Activated naive CD4-positive, alpha-beta T cell treated with Interleukin-2 at 50 U/mL for 16 hours (primary cell): ENCODE data around the gene RBM23.
"Not testable (repeated sequence)": the region's sequence is repeated elsewhere in the genome, so short reads cannot be mapped to it uniquely, and the experiment has no call there.

ENCODE experiments used
- DNase-seq: peaks from one replicate; pipeline ENCODE4 v3.0.0-alpha.2; 2020

The RBM23 gene

GRCh38 chr14:22918804-22919600, at the start of gene RBM23:
Gene RBM23 (minus strand): TSS chr14:22919149.
- DNase-seq, result peak; percentile 99

GRCh38 chr14:22966783-22967269, 47.9 kb upstream of the RBM23 start:
- DNase-seq, result no peak

- DNase-seq, result not testable (repeated sequence)
Observed at GRCh38 chr14:22965916-22966782, 47.2 kb upstream of the RBM23 start.

GRCh38 chr14:22962061-22962676, 43.2 kb upstream of the RBM23 start:
- no peak for DNase-seq

GRCh38 chr14:22955702-22956569, 37.0 kb upstream of the RBM23 start:
- no peak for DNase-seq

GRCh38 chr14:22952418-22952817, 33.5 kb upstream of the RBM23 start:
- DNase-seq, result no peak

- not testable (repeated sequence) for DNase-seq
Observed at GRCh38 chr14:22951795-22952194, 32.8 kb upstream of the RBM23 start.

- no peak for DNase-seq
Observed at GRCh38 chr14:22945642-22946041, 26.7 kb upstream of the RBM23 start.

- DNase-seq, result no peak
Observed at GRCh38 chr14:22939684-22940083, 20.7 kb upstream of the RBM23 start.

- no peak for DNase-seq
Observed at GRCh38 chr14:22935156-22935555, 16.2 kb upstream of the RBM23 start.

- no peak for DNase-seq
Observed at GRCh38 chr14:22932146-22932545, 13.2 kb upstream of the RBM23 start.

- DNase-seq, result no peak
Observed at GRCh38 chr14:22929961-22930364, 11.0 kb upstream of the RBM23 start.

- peak; percentile 98 for DNase-seq
Observed at GRCh38 chr14:22929104-22929960, 10.4 kb upstream of the RBM23 start, which contains the start of gene PRMT5. Gene PRMT5 (minus strand): TSS chr14:22929376. CDS start chr14:22929361, 15 bp downstream.

GRCh38 chr14:22928237-22929103, 9.5 kb upstream of the RBM23 start:
- peak; percentile 5 for DNase-seq

GRCh38 chr14:22926316-22926715, 7.4 kb upstream of the RBM23 start:
- DNase-seq, result no peak

- DNase-seq, result no peak
Observed at GRCh38 chr14:22925513-22925912, 6.6 kb upstream of the RBM23 start.

- DNase-seq, result no peak
Observed at GRCh38 chr14:22923746-22924145, 4.8 kb upstream of the RBM23 start.

- no peak for DNase-seq
Observed at GRCh38 chr14:22922294-22922693, 3.3 kb upstream of the RBM23 start.

GRCh38 chr14:22920697-22921096, 1.7 kb upstream of the RBM23 start:
- no peak for DNase-seq

GRCh38 chr14:22919601-22919921, 612 bp upstream of the RBM23 start:
- no peak for DNase-seq
